ENCODE data around the gene INTS15.

INTS15 gene

GRCh38 chr7:6643915-6644625, 54.2 kb downstream of the INTS15 start:
- DNase-seq: no peak

- no peak for DNase-seq
Measured at GRCh38 chr7:6644728-6645127, 54.9 kb downstream of the INTS15 start.

- DNase-seq: no peak
Measured at GRCh38 chr7:6646465-6646864, 56.6 kb downstream of the INTS15 start.

- DNase-seq: no peak
Measured at GRCh38 chr7:6647080-6647479, 57.3 kb downstream of the INTS15 start.

GRCh38 chr7:6647541-6647940, 57.7 kb downstream of the INTS15 start:
- no peak for DNase-seq

GRCh38 chr7:6648066-6648814, 58.4 kb downstream of the INTS15 start:
- no peak for DNase-seq

- DNase-seq: no peak
Measured at GRCh38 chr7:6648815-6649104, 58.9 kb downstream of the INTS15 start.

- DNase-seq: no peak
Measured at GRCh38 chr7:6649241-6649961, 59.6 kb downstream of the INTS15 start.

GRCh38 chr7:6650086-6650485, 60.3 kb downstream of the INTS15 start:
- DNase-seq: no peak

- DNase-seq: no peak
Measured at GRCh38 chr7:6650521-6651011, 60.7 kb downstream of the INTS15 start.

- no peak for DNase-seq
Measured at GRCh38 chr7:6651851-6652445, 62.1 kb downstream of the INTS15 start.

- no peak for DNase-seq
Measured at GRCh38 chr7:6652446-6653011, 62.7 kb downstream of the INTS15 start.

GRCh38 chr7:6653071-6654003, 63.5 kb downstream of the INTS15 start:
- no peak for DNase-seq

GRCh38 chr7:6654113-6654841, 64.5 kb downstream of the INTS15 start:
- no peak for DNase-seq

- DNase-seq: no peak
Measured at GRCh38 chr7:6654842-6655610, 65.2 kb downstream of the INTS15 start.

GRCh38 chr7:6655636-6656385, 66.0 kb downstream of the INTS15 start:
- DNase-seq: no peak

GRCh38 chr7:6656413-6656812, 66.6 kb downstream of the INTS15 start:
- no peak for DNase-seq

Measured in CD4-positive, alpha-beta T cell treated with Interleukin-17A for 4 hours (primary cell).